Neuronal stem cell (in vitro differentiated cells): ENCODE data around the gene HOXB9.

ENCODE experiments used
- DNase-seq: peaks from one replicate; pipeline ENCODE4 v3.0.0-alpha.2; 2013; ENCODE audit warnings: low spot score
- H2AFZ ChIP-seq: one replicate; pipeline ENCODE4 v1.6.1; 2013; ENCODE audit warnings: mild to moderate bottlenecking, low read length, inconsistent platforms
- H2AK5ac ChIP-seq: 2 replicates; pipeline ENCODE4 v1.6.1; 2013; ENCODE audit warnings: low read depth, mild to moderate bottlenecking, inconsistent platforms, low read length, moderate library complexity, mixed read lengths
- H2BK120ac ChIP-seq: 2 replicates; pipeline ENCODE4 v1.6.1; 2013; ENCODE audit warnings: low read depth, mild to moderate bottlenecking, inconsistent platforms, low read length, moderate library complexity, mixed read lengths
- H2BK12ac ChIP-seq: one replicate; pipeline ENCODE4 v1.6.1; 2013; ENCODE audit warnings: low read length, inconsistent platforms
- H2BK15ac ChIP-seq: 2 replicates; pipeline ENCODE4 v1.6.1; 2013; ENCODE audit warnings: mild to moderate bottlenecking, low read length, inconsistent platforms, mixed read lengths
- H2BK5ac ChIP-seq: one replicate; pipeline ENCODE4 v1.6.1; 2013; ENCODE audit warnings: inconsistent platforms, mild to moderate bottlenecking, low read length, moderate library complexity
- H3K14ac ChIP-seq: one replicate; pipeline ENCODE4 v1.6.1; 2013; ENCODE audit warnings: low read length, inconsistent platforms
- H3K18ac ChIP-seq: 2 replicates; pipeline ENCODE4 v1.6.1; 2013; ENCODE audit warnings: low read length, inconsistent platforms
- H3K23ac ChIP-seq: 2 replicates; pipeline ENCODE4 v1.6.1; 2013; ENCODE audit warnings: low read depth, mild to moderate bottlenecking, mixed read lengths, low read length, inconsistent platforms; ENCODE audit not compliant: poor library complexity
- H3K27ac ChIP-seq: replicated peaks from 3 replicates; pipeline ENCODE4 v1.5.1; 2013; ENCODE audit warnings: low read length, inconsistent platforms
- H3K27me3 ChIP-seq, 3 experiments: 2 replicates each; pipeline ENCODE4 v1.6.1; 2013; ENCODE audit warnings: low read length in 3 of 3, mild to moderate bottlenecking in 2 of 3, inconsistent platforms in 1 of 3, low read depth in 1 of 3, mixed read lengths in 1 of 3, moderate library complexity in 1 of 3; ENCODE audit not compliant: control insufficient read depth in 3 of 3, insufficient read depth in 3 of 3
- H3K36me3 ChIP-seq, 2 donors: replicated peaks in 1 of 2; 2 replicates each; pipeline ENCODE4 v1.6.1; 2013; ENCODE audit warnings: low read length in 2 of 2; ENCODE audit not compliant: control insufficient read depth in 2 of 2, insufficient read depth in 2 of 2
- H3K4ac ChIP-seq: 2 replicates; pipeline ENCODE4 v1.6.1; 2013; ENCODE audit warnings: inconsistent platforms, mild to moderate bottlenecking, low read length, moderate library complexity
- H3K4me1 ChIP-seq, 2 donors: 1 replicate in 1 of 2; 2 replicates in 1 of 2; pipeline ENCODE4 v1.6.1; 2013; ENCODE audit warnings: low read length in 2 of 2, low read depth in 1 of 2; ENCODE audit not compliant: control insufficient read depth in 2 of 2, insufficient read depth in 1 of 2
- H3K4me2 ChIP-seq: one replicate; pipeline ENCODE4 v1.6.1; 2013; ENCODE audit warnings: mild to moderate bottlenecking, low read length, inconsistent platforms; ENCODE audit not compliant: insufficient read depth, poor library complexity, severe bottlenecking
- H3K4me3 ChIP-seq, 2 donors: 2 replicates each; pipeline ENCODE4 v1.5.1; 2013; ENCODE audit warnings: low read length in 2 of 2, mild to moderate bottlenecking in 2 of 2, inconsistent platforms in 1 of 2, moderate library complexity in 1 of 2
- H3K79me1 ChIP-seq: one replicate; pipeline ENCODE4 v1.6.1; 2013; ENCODE audit warnings: low read depth, mild to moderate bottlenecking, inconsistent platforms, low read length, moderate library complexity
- H3K9ac ChIP-seq: one replicate; pipeline ENCODE4 v1.6.1; 2013; ENCODE audit warnings: mild to moderate bottlenecking, low read depth, low read length, inconsistent platforms; ENCODE audit not compliant: poor library complexity
- H3K9me3 ChIP-seq, 2 donors: replicated peaks in 1 of 2; 2 replicates each; pipeline versions ENCODE3 to v1.6.1; 2013; ENCODE audit warnings: low read length in 2 of 2, mild to moderate bottlenecking in 2 of 2, inconsistent platforms in 1 of 2, low read depth in 1 of 2, mixed read lengths in 1 of 2, moderate library complexity in 1 of 2; ENCODE audit not compliant: control insufficient read depth in 2 of 2, insufficient read depth in 1 of 2
- H4K8ac ChIP-seq: one replicate; pipeline ENCODE4 v1.6.1; 2013; ENCODE audit warnings: low read depth, mild to moderate bottlenecking, inconsistent platforms, low read length, moderate library complexity
- H4K91ac ChIP-seq: one replicate; pipeline ENCODE4 v1.6.1; 2013; ENCODE audit warnings: low read length, low read depth, mild to moderate bottlenecking, inconsistent platforms; ENCODE audit not compliant: poor library complexity
- WGBS, 2 donors: extraction: QIAGEN DNeasy Blood & Tissue Kit; methylation state at CpG; one replicate each; pipeline ENCODE4 v1.1.7; 2013; ENCODE audit warnings: missing lambda C conversion rate in 2 of 2, mixed read lengths in 1 of 2; ENCODE audit not compliant: insufficient read length in 2 of 2, insufficient replicate concordance in 1 of 2; ENCODE audit errors: extremely low coverage in 2 of 2; 5-methylcytosine and 5-hydroxymethylcytosine counted together

Gene HOXB9

DNA sequence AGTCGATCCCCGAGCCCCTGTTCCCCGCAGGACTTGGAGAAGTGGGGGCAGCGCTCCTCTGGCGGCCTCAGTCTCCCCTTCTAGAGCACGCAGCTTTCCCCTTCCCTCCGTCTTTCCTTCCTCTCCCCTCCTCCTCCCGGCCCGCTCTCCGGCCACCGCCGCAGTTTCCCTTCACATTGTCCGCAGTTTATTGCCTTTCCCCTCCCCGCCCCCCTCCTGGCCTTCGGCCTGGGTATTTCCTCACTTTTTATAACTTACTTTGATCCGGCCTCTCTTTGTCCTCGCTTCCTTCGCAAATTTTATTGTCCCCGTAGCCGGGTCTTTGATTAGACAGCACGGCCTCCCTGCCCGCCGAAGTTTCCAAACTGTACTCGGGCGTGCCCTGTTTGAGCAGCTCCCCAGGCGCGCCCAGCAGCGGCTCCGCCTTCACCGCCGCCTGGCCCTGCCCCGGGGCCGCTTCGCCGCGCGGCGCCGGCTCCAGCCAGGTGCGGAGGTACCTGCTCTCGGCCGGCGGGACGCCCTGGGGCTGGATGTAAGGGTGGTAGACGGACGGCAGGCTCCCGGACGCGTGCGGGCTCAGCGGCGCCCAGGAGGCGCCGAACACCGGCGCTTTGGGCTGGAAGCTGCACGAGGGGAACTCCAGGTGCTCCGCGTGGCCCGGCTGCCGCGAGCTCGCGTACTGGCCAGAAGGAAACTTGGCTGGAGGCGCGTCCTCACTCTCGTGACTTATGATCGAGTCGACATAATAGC lies 488 bp downstream of the HOXB9 start:
- H2BK12ac ChIP-seq: no peak overlapping the region
- H2BK5ac ChIP-seq: no peak overlapping the region
- H3K4me2 ChIP-seq: no peak overlapping the region
- no peak for DNase-seq
- no peak overlapping the region for H3K27ac ChIP-seq
- H3K9ac ChIP-seq: no peak overlapping the region
- peaks cover 0 to 9% of the 10 kb centered on the region in 2 donors for H3K9me3 ChIP-seq
- no peak overlapping the region for H2AK5ac ChIP-seq
- no peaks in the 10 kb centered on the region for H3K79me1 ChIP-seq
- WGBS, 2 donors: no CpG with 5 or more reads among the region's 69 CpGs
- H3K23ac ChIP-seq: peak overlapping the region; percentile 23
- peaks cover 0 to 4% of the 10 kb centered on the region in 2 donors for H3K4me1 ChIP-seq
- H3K4me3 ChIP-seq: peak overlapping the region in 1 of 2 donors; percentile 21
- H4K8ac ChIP-seq: no peak overlapping the region
- H2BK15ac ChIP-seq: no peak overlapping the region
- no peaks in the 10 kb centered on the region for H3K36me3 ChIP-seq
- peaks cover 58 to 100% (median 99%) of the 10 kb centered on the region in 3 experiments for H3K27me3 ChIP-seq
- H3K4ac ChIP-seq: no peak overlapping the region
- H4K91ac ChIP-seq: no peak overlapping the region
- H2BK120ac ChIP-seq: no peak overlapping the region
- no peak overlapping the region for H3K18ac ChIP-seq
- H3K14ac ChIP-seq: no peak overlapping the region
- H2AFZ ChIP-seq: peak overlapping the region; percentile 82

DNA sequence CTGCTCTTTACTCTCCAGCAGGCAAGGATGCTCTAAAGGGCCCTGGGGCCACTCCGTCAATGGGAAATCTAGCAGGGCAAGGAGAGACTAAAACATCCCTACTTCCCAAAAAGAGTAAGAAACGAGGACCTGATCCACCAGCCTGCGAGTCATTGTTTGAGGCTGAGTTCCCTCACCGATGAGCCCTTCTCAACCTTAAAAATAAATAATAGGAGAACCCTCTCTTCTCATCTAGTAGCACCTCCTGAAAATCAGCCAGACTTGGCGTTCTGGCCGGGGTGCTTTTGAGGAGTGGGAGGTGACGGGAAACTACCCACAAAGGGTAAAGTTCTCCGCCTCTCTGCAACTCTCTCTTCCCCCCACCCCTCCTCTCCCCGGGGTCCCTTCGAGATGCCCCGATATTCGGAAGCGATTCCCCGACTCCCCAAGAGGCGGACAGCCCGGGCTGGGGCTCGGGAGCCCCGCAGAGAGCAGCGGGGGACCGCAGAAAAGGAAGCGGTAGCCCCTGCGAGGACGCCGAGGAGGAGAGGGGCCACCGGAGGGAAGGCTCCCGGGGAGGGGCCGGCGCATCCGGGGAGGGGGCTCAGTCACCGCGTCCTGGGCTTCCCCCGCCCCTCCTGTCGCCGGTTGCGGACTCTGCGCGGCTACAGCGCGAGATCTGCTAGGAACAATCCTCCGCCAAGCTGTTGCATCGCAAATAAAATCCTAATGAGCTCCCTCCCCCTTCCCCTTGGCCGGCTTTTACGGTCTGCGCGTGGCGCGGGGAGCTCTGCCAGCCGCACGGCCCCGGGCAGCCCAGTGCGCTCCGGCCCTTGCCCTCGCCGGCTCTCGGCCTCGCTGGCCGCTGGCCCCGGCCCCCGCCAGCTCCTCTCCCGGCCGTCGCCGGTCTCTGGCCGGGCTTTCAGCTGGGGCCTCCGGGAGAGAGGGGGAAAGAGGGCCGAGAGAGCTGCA lies 1.3 kb downstream of the HOXB9 start:
- no CpG with 5 or more reads among the region's 66 CpGs for WGBS, 2 donors
- no peak overlapping the region for H3K4ac ChIP-seq
- H2AFZ ChIP-seq: peak overlapping the region; percentile 82
- no peak overlapping the region for H3K4me2 ChIP-seq
- no peak overlapping the region for H2AK5ac ChIP-seq
- H3K23ac ChIP-seq: peak overlapping the region; percentile 63
- no peak overlapping the region for H2BK5ac ChIP-seq
- H3K9me3 ChIP-seq: peaks cover 0 to 9% of the 10 kb centered on the region in 2 donors
- H2BK120ac ChIP-seq: no peak overlapping the region
- no peak overlapping the region for H3K14ac ChIP-seq
- peaks cover 63 to 100% (median 99%) of the 10 kb centered on the region in 3 experiments for H3K27me3 ChIP-seq
- DNase-seq: no peak
- H4K8ac ChIP-seq: no peak overlapping the region
- H3K36me3 ChIP-seq: no peaks in the 10 kb centered on the region
- H3K4me3 ChIP-seq: no peak overlapping the region
- H3K18ac ChIP-seq: no peak overlapping the region
- H4K91ac ChIP-seq: no peak overlapping the region
- no peaks in the 10 kb centered on the region for H3K79me1 ChIP-seq
- no peak overlapping the region for H3K27ac ChIP-seq
- peaks cover 0 to 4% of the 10 kb centered on the region in 2 donors for H3K4me1 ChIP-seq
- H2BK15ac ChIP-seq: no peak overlapping the region
- H2BK12ac ChIP-seq: no peak overlapping the region
- H3K9ac ChIP-seq: no peak overlapping the region

DNA sequence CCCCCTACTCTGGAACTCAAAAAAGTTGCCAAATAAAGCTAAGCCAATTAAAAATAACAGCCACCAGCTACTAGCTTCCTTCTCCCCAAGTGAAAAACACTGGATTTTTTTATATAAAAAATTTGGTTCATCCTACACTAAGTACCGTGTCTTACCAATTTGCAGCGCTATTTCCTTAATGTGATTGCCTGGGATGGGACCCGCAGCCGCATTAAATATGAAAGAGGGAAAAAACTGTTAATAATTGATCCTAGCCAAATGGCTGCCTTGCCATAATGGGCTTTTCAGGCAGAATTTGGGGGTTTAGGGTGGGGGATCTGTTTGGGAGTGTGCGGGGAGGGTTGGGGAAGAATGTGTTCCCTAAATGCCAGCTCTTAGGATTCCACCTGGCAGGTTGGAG lies 2.0 kb downstream of the HOXB9 start:
- Histone ChIP-seq H2AFZ (no peak overlapping the region), H3K4me1 (peaks cover 0 to 4% of the 10 kb centered on the region in 2 donors), H3K9me3 (peaks cover 0 to 10% of the 10 kb centered on the region in 2 donors), H2BK12ac (no peak overlapping the region), H3K27ac (no peak overlapping the region), H3K14ac (no peak overlapping the region), H4K8ac (no peak overlapping the region), H3K4me2 (no peak overlapping the region), H4K91ac (no peak overlapping the region), H3K18ac (no peak overlapping the region), H2BK5ac (no peak overlapping the region), H3K23ac (no peak overlapping the region), H3K4me3 (no peak overlapping the region), H3K4ac (no peak overlapping the region), H3K79me1 (no peaks in the 10 kb centered on the region), H3K27me3 (peaks cover 68 to 100% (median 100%) of the 10 kb centered on the region in 3 experiments), H2AK5ac (no peak overlapping the region), H2BK15ac (no peak overlapping the region), H2BK120ac (no peak overlapping the region), H3K9ac (no peak overlapping the region), H3K36me3 (no peaks in the 10 kb centered on the region)
- no CpG with 5 or more reads among the region's 5 CpGs for WGBS, 2 donors
- DNase-seq: no peak

DNA sequence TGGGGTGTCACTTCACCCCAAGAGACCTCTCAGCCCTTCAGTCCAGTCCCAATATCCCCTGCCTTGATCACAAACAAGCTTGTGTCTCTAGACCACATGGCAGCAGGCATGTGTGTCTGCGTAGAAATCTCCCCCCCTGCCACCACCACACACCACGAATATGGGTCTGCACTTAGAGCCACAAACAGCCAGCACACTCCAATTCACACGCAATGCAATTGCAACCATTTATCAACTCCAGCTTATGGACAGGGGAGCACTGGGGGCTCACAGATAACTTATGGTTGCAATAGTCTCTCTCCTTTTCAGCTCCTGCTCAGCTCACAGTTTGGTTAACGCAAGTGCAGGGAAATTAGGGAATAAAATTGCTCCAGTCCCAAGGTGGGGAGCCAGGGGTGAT lies 2.6 kb downstream of the HOXB9 start:
- H2BK120ac ChIP-seq: no peak overlapping the region
- H3K27ac ChIP-seq: no peak overlapping the region
- no CpG with 5 or more reads among the region's 4 CpGs for WGBS, 2 donors

More for the DNA sequence above, 2.6 kb downstream of the HOXB9 start:
- DNase-seq: no peak
- Histone ChIP-seq H2AFZ (no peak overlapping the region), H3K18ac (no peak overlapping the region), H3K14ac (no peak overlapping the region), H3K9ac (no peak overlapping the region), H3K27me3 (peaks cover 68 to 100% (median 99%) of the 10 kb centered on the region in 3 experiments), H3K23ac (no peak overlapping the region), H3K4me1 (peaks cover 0 to 4% of the 10 kb centered on the region in 2 donors), H2BK5ac (no peak overlapping the region), H4K8ac (no peak overlapping the region), H2BK15ac (no peak overlapping the region), H3K4me2 (no peak overlapping the region), H4K91ac (no peak overlapping the region), H2AK5ac (no peak overlapping the region), H3K9me3 (peaks cover 0 to 10% of the 10 kb centered on the region in 2 donors), H3K79me1 (no peaks in the 10 kb centered on the region), H2BK12ac (no peak overlapping the region), H3K4me3 (peak overlapping the region in 1 of 2 donors; percentile 55), H3K36me3 (no peaks in the 10 kb centered on the region), H3K4ac (no peak overlapping the region)
